H1 (cell line): ENCODE data around the gene MRPS12. TPM values are rescaled to one million over a fixed set of nuclear protein-coding genes. Genes with fewer than 3 reads are reported as not detected.

Experiments
- ASH2L ChIP-seq: fragments of 200-600, 300-600 bp; sonication (generic); IDR thresholded peaks from one replicate; pipeline ENCODE4 v1.7.1; 2017; ENCODE audit warnings: low read length
- CHD2 ChIP-seq: IDR thresholded peaks from 2 replicates; pipeline ENCODE4 v1.6.1; 2012; ENCODE audit warnings: low read length, improper control_type of control experiment
- JUN ChIP-seq: IDR thresholded peaks from 2 replicates; pipeline ENCODE4 v1.6.1; 2011; ENCODE audit warnings: low read depth, mild to moderate bottlenecking, improper control_type of control experiment, low read length
- SIX5 ChIP-seq: IDR thresholded peaks from 2 replicates; pipeline ENCODE4 v1.6.1; 2011; ENCODE audit warnings: mild to moderate bottlenecking, low read depth, low read length
- SRF ChIP-seq: IDR thresholded peaks from 2 replicates; pipeline ENCODE4 v1.6.1; 2011; ENCODE audit warnings: mild to moderate bottlenecking, low read depth, low read length, moderate library complexity
- ZNF274 ChIP-seq: IDR thresholded peaks from 2 replicates; pipeline ENCODE4 v1.7.0; 2012; ENCODE audit warnings: low read length, borderline replicate concordance; ENCODE audit errors: extremely low read depth
- polyA plus RNA-seq, 7 experiments: library from polyadenylated mRNA; depleted of rRNA in 3 of 7; stranded (reverse) in 5 of 7; unstranded in 2 of 7; fragments of >200 nt in 5 of 7; fragments of 200-250 nt in 2 of 7; gene quantifications; 1 replicate in 5 of 7; 2 replicates in 1 of 7; 4 replicates in 1 of 7; pipeline versions ENCODE4 v1.2.1 to v1.2.3, GENCODE V29; 2011 to 2013; ENCODE audit warnings: missing spikeins in 2 of 7, mixed read lengths in 2 of 7
- total RNA-seq: library from RNA; stranded (reverse); fragmentation: NEBNext Ultra II Directional; extraction: Animal tissue kit (Norgen Biotek cat#: 25700); gene quantifications from 2 replicates; pipeline ENCODE4 v1.2.1, GENCODE V29; 2021

The MRPS12 gene
- total and polyA plus RNA-seq, 2 of the 8 experiments (the other 6 are each of a cell fraction or from before 2014, with no cell fraction given) = 79.0 to 175 TPM

DNA sequence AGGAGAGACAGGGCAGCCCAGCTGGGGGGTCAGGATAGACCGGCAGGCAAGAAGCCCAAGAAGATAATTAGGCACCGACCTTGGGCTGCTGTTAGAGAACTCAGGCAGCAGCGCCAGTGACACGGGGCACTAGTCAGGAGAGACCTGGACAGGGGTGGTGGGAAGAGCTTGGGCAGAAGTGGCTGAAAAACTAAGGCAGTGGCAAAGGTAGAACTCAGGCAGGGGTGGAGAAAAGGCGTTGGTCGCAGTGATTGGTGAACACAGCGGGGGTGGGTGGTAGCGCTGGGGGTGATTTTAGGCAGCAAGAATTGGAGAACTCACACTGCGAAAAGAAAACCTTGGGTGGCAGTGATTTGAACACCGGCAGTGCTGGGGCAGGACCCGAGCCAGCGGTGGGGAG lies 23.1 kb upstream of the MRPS12 start (continued):
- TF ChIP-seq SIX5 (no peak), CHD2 (no peak), ASH2L (no peak), JUN (no peak), SRF (no peak), ZNF274 (no peak)
